Natural killer cell treated with Interleukin-12 subunit alpha and Interleukin-12 subunit beta and Interleukin-15 and Interleukin-18, amount 100 ng/mL, for 72 hours (primary cell): ENCODE data around the gene TXLNA. TPM values are rescaled to one million over a fixed set of nuclear protein-coding genes. Genes with fewer than 3 reads are reported as not detected.
"Not testable (repeated sequence)": the region's sequence is repeated elsewhere in the genome, so short reads cannot be mapped to it uniquely, and the experiment has no call there.

ENCODE experiments used
- ATAC-seq, 2 donors: fragments of 150-1000 bp; cut with Tn5 transposase in 1 of 2; sonication (Bioruptor Pico), chemical (Tn5 transposase) in 1 of 2; 2 replicates each; pipeline ENCODE4 v1.10.0; 2021
- DNase-seq: peaks from one replicate; pipeline ENCODE4 v3.0.0; 2022; ENCODE audit warnings: low spot score
- H3K27ac Mint-ChIP-seq, 2 donors: 1 replicate in 1 of 2; 2 replicates in 1 of 2; pipeline ENCODE4 v1.8.0; 2022; ENCODE audit warnings: mixed read lengths in 2 of 2, mild to moderate bottlenecking in 1 of 2, moderate library complexity in 1 of 2
- H3K27me3 Mint-ChIP-seq, 2 donors: 1 replicate in 1 of 2; 2 replicates in 1 of 2; pipeline ENCODE4 v1.8.0; 2022; ENCODE audit warnings: mixed read lengths in 2 of 2
- H3K36me3 Mint-ChIP-seq: one replicate; pipeline ENCODE4 v1.8.0; 2022; ENCODE audit warnings: mixed read lengths
- H3K4me1 Mint-ChIP-seq, 2 donors: 1 replicate in 1 of 2; 2 replicates in 1 of 2; pipeline ENCODE4 v1.8.0; 2022; ENCODE audit warnings: low read depth in 2 of 2, mixed read lengths in 2 of 2, mild to moderate bottlenecking in 1 of 2
- H3K4me3 Mint-ChIP-seq: one replicate; pipeline ENCODE4 v1.8.0; 2022; ENCODE audit warnings: mixed read lengths
- H3K9me3 Mint-ChIP-seq: 2 replicates; pipeline ENCODE4 v1.8.0; 2022; ENCODE audit warnings: mixed read lengths
- total RNA-seq, 2 donors: library from RNA; stranded (reverse); gene quantifications; one replicate each; pipeline ENCODE4 v1.2.3, GENCODE V29; 2022

Gene TXLNA
- total RNA-seq: 100 to 1,000 TPM; 101 to 118 TPM

- no peaks in the 10 kb centered on the region for H3K27me3 Mint-ChIP-seq
- ATAC-seq: peak; percentile 93 to 95
- no peaks in the 10 kb centered on the region for H3K9me3 Mint-ChIP-seq
- peaks cover 37 to 42% of the 10 kb centered on the region in 2 donors for H3K4me1 Mint-ChIP-seq
- DNase-seq: peak; percentile 97
- peak within 1 kb of the TSS; percentile 98 to 99 for H3K27ac Mint-ChIP-seq
- peak within 1 kb of the TSS; percentile 88 for H3K4me3 Mint-ChIP-seq
- peaks cover 25% of the 10 kb centered on the region for H3K36me3 Mint-ChIP-seq
Measured at GRCh38 chr1:32179443-32180185, at the start of gene TXLNA. Gene TXLNA (plus strand): TSS chr1:32179675. CDS start chr1:32180346, 671 bp downstream.

GRCh38 chr1:32133950-32134280 lies 45.6 kb upstream of the TXLNA start:
- not testable (repeated sequence) for H3K27ac Mint-ChIP-seq, H3K9me3 Mint-ChIP-seq, H3K36me3 Mint-ChIP-seq, DNase-seq, H3K27me3 Mint-ChIP-seq, ATAC-seq, H3K4me3 Mint-ChIP-seq
- H3K4me1 Mint-ChIP-seq: peaks cover 16 to 19% of the 10 kb centered on the region in 2 donors

GRCh38 chr1:32137111-32137510 lies 42.4 kb upstream of the TXLNA start:
- H3K36me3 Mint-ChIP-seq: no peaks in the 10 kb centered on the region
- H3K4me1 Mint-ChIP-seq: peaks cover 26 to 35% of the 10 kb centered on the region in 2 donors
- H3K4me3 Mint-ChIP-seq: no peak overlapping the region
- H3K9me3 Mint-ChIP-seq: no peaks in the 10 kb centered on the region
- ATAC-seq (no peak), DNase-seq (no peak)
- no peaks in the 10 kb centered on the region for H3K27me3 Mint-ChIP-seq
- no peak overlapping the region for H3K27ac Mint-ChIP-seq

GRCh38 chr1:32138965-32139364 lies 40.5 kb upstream of the TXLNA start:
- peaks cover 34 to 40% of the 10 kb centered on the region in 2 donors for H3K4me1 Mint-ChIP-seq
- H3K9me3 Mint-ChIP-seq: no peaks in the 10 kb centered on the region
- H3K27me3 Mint-ChIP-seq: no peaks in the 10 kb centered on the region
- peak overlapping the region in 1 of 2 donors; percentile 0 for H3K27ac Mint-ChIP-seq
- DNase-seq (no peak), ATAC-seq (no peak)
- H3K4me3 Mint-ChIP-seq: no peak overlapping the region
- no peaks in the 10 kb centered on the region for H3K36me3 Mint-ChIP-seq

DNA sequence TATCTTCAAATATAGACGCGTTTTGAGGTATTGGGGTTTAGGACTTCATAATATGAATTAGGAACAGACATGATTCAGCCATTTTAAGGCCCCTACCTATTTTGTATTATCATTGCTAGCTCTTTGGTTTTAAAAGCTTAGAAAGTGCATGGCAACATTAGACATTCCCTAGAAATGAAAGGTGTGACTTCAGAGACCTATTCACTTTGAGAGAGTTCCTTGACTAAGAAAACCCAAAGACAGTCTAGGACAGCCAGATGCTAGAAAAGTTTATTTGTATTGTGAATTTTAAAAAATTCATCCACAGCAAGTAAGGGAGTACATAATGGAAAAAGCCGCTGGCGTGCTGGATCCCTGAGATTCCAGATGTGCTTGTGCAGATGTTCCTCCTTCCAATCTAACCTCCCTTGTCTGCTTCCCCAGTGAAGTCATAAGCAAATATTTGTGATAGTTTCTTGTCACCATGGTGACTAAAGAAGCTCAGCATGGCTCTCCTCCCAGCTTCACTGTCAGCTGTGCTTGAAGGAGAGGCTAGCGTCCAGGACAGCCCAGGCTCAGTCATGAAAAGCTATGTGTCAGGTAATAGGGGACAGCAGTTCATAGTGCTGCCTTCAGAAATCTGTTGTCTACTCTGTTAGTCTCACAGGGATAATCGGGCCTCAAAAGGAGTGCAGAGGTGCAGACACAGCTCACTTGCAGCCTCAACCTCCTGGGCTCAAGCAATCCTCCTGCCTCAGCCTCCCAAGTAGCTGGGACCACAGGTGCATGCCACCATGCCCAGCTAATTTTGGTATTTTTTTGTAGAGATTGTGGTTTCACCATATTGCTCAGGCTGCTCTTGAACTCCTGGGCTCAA lies 36.8 kb upstream of the TXLNA start:
- Mint-ChIP-seq H3K9me3 (no peaks in the 10 kb centered on the region), H3K36me3 (peaks cover under 1% of the 10 kb centered on the region), H3K27me3 (no peaks in the 10 kb centered on the region), H3K4me1 (peaks cover 34 to 53% of the 10 kb centered on the region in 2 donors), H3K27ac (no peak overlapping the region), H3K4me3 (no peak overlapping the region)
- ATAC-seq (no peak), DNase-seq (no peak)

DNA sequence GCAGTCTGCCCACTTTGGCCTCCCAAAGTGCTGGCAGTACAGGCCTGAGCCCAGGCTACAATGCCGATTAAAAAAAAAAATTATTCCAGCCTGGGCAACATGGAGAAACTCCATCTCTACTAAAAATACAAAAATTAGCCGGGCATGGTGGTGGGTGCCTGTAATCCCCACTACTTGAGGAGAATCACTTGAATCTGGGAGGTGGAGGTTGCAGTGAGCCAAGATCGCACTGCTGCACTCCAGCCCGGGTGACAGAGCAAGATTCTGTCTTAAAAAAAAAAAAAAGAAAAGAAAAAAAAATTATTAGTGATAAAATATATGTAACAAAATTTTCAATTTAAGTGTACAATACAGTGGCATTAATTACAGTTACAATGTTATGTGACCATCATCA lies 36.2 kb upstream of the TXLNA start:
- H3K27ac Mint-ChIP-seq, H3K36me3 Mint-ChIP-seq, ATAC-seq, H3K9me3 Mint-ChIP-seq, H3K4me3 Mint-ChIP-seq, DNase-seq, H3K27me3 Mint-ChIP-seq: not testable (repeated sequence)
- peaks cover 38 to 51% of the 10 kb centered on the region in 2 donors for H3K4me1 Mint-ChIP-seq

- DNase-seq: no peak
- no peak overlapping the region for H3K27ac Mint-ChIP-seq
- H3K27me3 Mint-ChIP-seq: no peaks in the 10 kb centered on the region
- H3K4me1 Mint-ChIP-seq: peaks cover 33 to 44% of the 10 kb centered on the region in 2 donors
- H3K4me3 Mint-ChIP-seq: no peak overlapping the region
- peaks cover 10% of the 10 kb centered on the region for H3K36me3 Mint-ChIP-seq
- H3K9me3 Mint-ChIP-seq: no peaks in the 10 kb centered on the region
- ATAC-seq: no peak
Measured at GRCh38 chr1:32144033-32144432, 35.4 kb upstream of the TXLNA start.

- ATAC-seq, H3K27me3 Mint-ChIP-seq, H3K9me3 Mint-ChIP-seq, H3K4me3 Mint-ChIP-seq, DNase-seq, H3K27ac Mint-ChIP-seq: not testable (repeated sequence)
- H3K4me1 Mint-ChIP-seq: peaks cover 27 to 32% of the 10 kb centered on the region in 2 donors
- H3K36me3 Mint-ChIP-seq: peaks cover 12% of the 10 kb centered on the region
Measured at GRCh38 chr1:32147799-32148198, 31.7 kb upstream of the TXLNA start.

GRCh38 chr1:32150847-32151246 lies 28.6 kb upstream of the TXLNA start:
- no peak for DNase-seq
- peaks cover 19 to 21% of the 10 kb centered on the region in 2 donors for H3K4me1 Mint-ChIP-seq
- no peak for ATAC-seq
- H3K36me3 Mint-ChIP-seq: peaks cover 12% of the 10 kb centered on the region
- no peaks in the 10 kb centered on the region for H3K9me3 Mint-ChIP-seq
- no peaks in the 10 kb centered on the region for H3K27me3 Mint-ChIP-seq
- no peak overlapping the region for H3K4me3 Mint-ChIP-seq
- H3K27ac Mint-ChIP-seq: no peak overlapping the region

GRCh38 chr1:32151319-32151787 lies 28.1 kb upstream of the TXLNA start:
- H3K4me1 Mint-ChIP-seq: peaks cover 16% of the 10 kb centered on the region in 2 donors
- H3K4me3 Mint-ChIP-seq: no peak overlapping the region
- ATAC-seq (no peak), DNase-seq (no peak)
- H3K36me3 Mint-ChIP-seq: peaks cover 18% of the 10 kb centered on the region
- H3K9me3 Mint-ChIP-seq: no peaks in the 10 kb centered on the region
- H3K27me3 Mint-ChIP-seq: no peaks in the 10 kb centered on the region
- no peak overlapping the region for H3K27ac Mint-ChIP-seq

DNA sequence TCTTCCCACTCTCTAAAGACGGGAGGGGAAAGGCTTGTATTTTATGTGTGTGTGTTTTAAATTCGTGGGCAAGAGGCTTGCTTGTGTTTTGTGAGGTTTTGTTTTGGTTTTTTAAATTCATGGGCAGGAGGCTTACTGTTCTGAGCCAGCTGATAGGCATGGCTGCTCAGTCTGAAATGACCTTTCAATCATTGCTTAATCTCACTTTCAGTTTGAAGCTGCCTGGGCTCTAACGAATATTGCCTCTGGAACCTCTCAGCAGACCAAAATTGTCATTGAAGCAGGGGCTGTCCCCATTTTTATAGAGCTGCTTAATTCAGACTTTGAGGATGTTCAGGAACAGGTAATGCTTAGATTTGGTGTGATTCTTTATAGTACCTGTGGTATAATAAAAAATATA lies 20.3 kb upstream of the TXLNA start:
- no peaks in the 10 kb centered on the region for H3K27me3 Mint-ChIP-seq
- ATAC-seq: no peak
- peaks cover 34% of the 10 kb centered on the region for H3K36me3 Mint-ChIP-seq
- H3K9me3 Mint-ChIP-seq: no peaks in the 10 kb centered on the region
- peaks cover 0 to 7% of the 10 kb centered on the region in 2 donors for H3K4me1 Mint-ChIP-seq
- no peak overlapping the region for H3K4me3 Mint-ChIP-seq
- H3K27ac Mint-ChIP-seq: peak overlapping the region in 1 of 2 donors; percentile 45
- DNase-seq: no peak

DNA sequence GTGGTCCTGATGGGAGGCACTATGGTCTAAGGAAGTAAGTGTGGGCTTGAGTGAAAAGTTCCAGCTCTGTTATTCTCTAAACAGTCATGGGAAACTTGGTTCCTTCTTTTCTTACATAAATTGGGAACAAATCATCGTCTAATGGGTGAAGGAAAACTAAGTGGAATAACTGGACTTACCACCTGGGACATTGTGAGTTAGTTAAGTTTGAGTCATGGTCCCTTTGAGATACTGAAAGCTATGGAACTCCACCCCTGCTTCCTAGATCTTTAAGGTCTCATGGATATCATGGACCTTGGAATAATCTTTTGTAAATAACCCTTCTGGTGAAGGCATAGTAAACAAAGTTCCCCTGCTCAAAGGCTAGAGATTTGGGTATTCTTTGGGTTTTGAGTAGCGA lies 16.1 kb upstream of the TXLNA start:
- Mint-ChIP-seq H3K4me1 (peaks cover 0 to 3% of the 10 kb centered on the region in 2 donors), H3K27me3 (no peaks in the 10 kb centered on the region), H3K9me3 (no peaks in the 10 kb centered on the region), H3K4me3 (no peak overlapping the region), H3K27ac (no peak overlapping the region), H3K36me3 (peaks cover 20% of the 10 kb centered on the region)
- ATAC-seq: no peak
- DNase-seq: no peak

GRCh38 chr1:32165633-32166032 lies 13.8 kb upstream of the TXLNA start:
- H3K27ac Mint-ChIP-seq: not testable (repeated sequence)
- H3K36me3 Mint-ChIP-seq: peaks cover 23% of the 10 kb centered on the region

DNA sequence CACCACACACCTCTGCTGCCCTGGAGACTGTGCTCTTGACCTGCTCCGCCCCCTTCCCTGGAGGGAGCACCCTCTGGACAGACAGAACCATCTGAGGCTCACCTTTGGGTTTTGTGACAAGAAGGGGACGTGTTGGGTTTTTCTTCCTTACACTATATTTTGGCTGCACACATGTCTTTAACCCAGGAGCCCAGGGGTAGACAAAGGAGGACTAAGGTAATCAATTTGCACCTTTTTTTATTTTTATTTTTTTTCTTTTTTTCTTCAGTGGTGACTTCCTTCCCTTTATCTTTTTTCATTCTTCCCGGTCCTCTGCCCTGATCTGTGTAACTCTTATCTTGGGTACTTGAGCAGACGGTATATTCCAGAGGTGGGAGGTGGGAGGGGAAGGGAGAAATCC lies 8.5 kb upstream of the TXLNA start:
- Mint-ChIP-seq H3K27ac (no peak overlapping the region), H3K9me3 (no peaks in the 10 kb centered on the region), H3K4me1 (peaks cover 0 to 4% of the 10 kb centered on the region in 2 donors), H3K36me3 (peaks cover 15% of the 10 kb centered on the region), H3K4me3 (no peak overlapping the region), H3K27me3 (no peaks in the 10 kb centered on the region)
- ATAC-seq: no peak
- no peak for DNase-seq

More at GRCh38 chr1:32165633-32166032, 13.8 kb upstream of the TXLNA start:
- H3K9me3 Mint-ChIP-seq, H3K4me3 Mint-ChIP-seq, DNase-seq, ATAC-seq, H3K4me1 Mint-ChIP-seq, H3K27me3 Mint-ChIP-seq: not testable (repeated sequence)
